GM23338 (cell line): ENCODE data around the gene PGBD5. TPM values are rescaled to one million over a fixed set of nuclear protein-coding genes. Genes with fewer than 3 reads are reported as not detected.

ENCODE experiments used
- ATAC-seq: fragments of 200-7000 bp; cut with Tn5 transposase; 3 replicates; pipeline ENCODE4 v1.9.1; 2020
- DNase-seq: peaks from one replicate; pipeline ENCODE4 v3.0.0-alpha.2; 2015; ENCODE audit warnings: low spot score
- H2AFZ ChIP-seq: fragments of 200-600 bp; sonication (generic); 2 replicates; pipeline ENCODE4 v1.8.0; 2016; ENCODE audit warnings: antibody characterized with exemption, mild to moderate bottlenecking, moderate library complexity
- H3F3A ChIP-seq: fragments of 200-600 bp; sonication (generic); replicated peaks from 2 replicates; pipeline ENCODE4 v1.8.0; 2017; ENCODE audit warnings: antibody characterized with exemption, mixed run types, low read depth
- H3K27ac ChIP-seq: fragments of 200-600 bp; sonication (generic); 2 replicates; pipeline ENCODE4 v1.6.1; 2016; ENCODE audit warnings: low read depth
- H3K27me3 ChIP-seq: fragments of 200-600 bp; sonication (generic); 2 replicates; pipeline ENCODE4 v1.8.0; 2016; ENCODE audit warnings: mild to moderate bottlenecking, mixed run types, moderate library complexity; ENCODE audit not compliant: insufficient read depth
- H3K36me3 ChIP-seq: fragments of 200-600 bp; sonication (generic); 2 replicates; pipeline ENCODE4 v1.8.0; 2016; ENCODE audit warnings: mild to moderate bottlenecking; ENCODE audit not compliant: insufficient read depth
- H3K4me1 ChIP-seq: fragments of 200-600 bp; sonication (generic); 2 replicates; pipeline ENCODE4 v1.8.0; 2016; ENCODE audit warnings: mild to moderate bottlenecking, moderate library complexity; ENCODE audit not compliant: insufficient read depth
- H3K4me2 ChIP-seq: fragments of 200-600 bp; sonication (generic); 2 replicates; pipeline ENCODE4 v1.7.1; 2017; ENCODE audit warnings: mixed run types
- H3K4me3 ChIP-seq: fragments of 200-600 bp; sonication (generic); 2 replicates; pipeline ENCODE4 v1.6.1; 2016; ENCODE audit warnings: mixed run types
- H3K79me2 ChIP-seq: fragments of 200-600 bp; sonication (generic); replicated peaks from 2 replicates; pipeline ENCODE4 v1.8.0; 2017; ENCODE audit warnings: mild to moderate bottlenecking; ENCODE audit not compliant: insufficient read depth
- H3K9me2 ChIP-seq: fragments of 200-600 bp; sonication (generic); 2 replicates; pipeline ENCODE4 v1.8.0; 2017; ENCODE audit not compliant: insufficient read depth
- H4K20me1 ChIP-seq: fragments of 200-600 bp; sonication (generic); replicated peaks from 2 replicates; pipeline ENCODE4 v1.8.0; 2017; ENCODE audit warnings: mild to moderate bottlenecking; ENCODE audit not compliant: insufficient read depth
- H3K27ac Mint-ChIP-seq: 2 replicates; pipeline ENCODE4 v1.8.0; 2020; ENCODE audit warnings: inconsistent platforms, mild to moderate bottlenecking, moderate library complexity, mixed read lengths
- H3K27me3 Mint-ChIP-seq: 3 replicates; pipeline ENCODE4 v1.8.0; 2022; ENCODE audit warnings: low read depth, mild to moderate bottlenecking, moderate library complexity, mixed read lengths, inconsistent platforms; ENCODE audit not compliant: insufficient read depth, poor library complexity
- H3K36me3 Mint-ChIP-seq: 3 replicates; pipeline ENCODE4 v1.8.0; 2021; ENCODE audit warnings: low read depth, mild to moderate bottlenecking, inconsistent platforms, moderate library complexity, mixed read lengths
- H3K4me1 Mint-ChIP-seq: 3 replicates; pipeline ENCODE4 v1.8.0; 2020; ENCODE audit warnings: mild to moderate bottlenecking, inconsistent platforms, mixed read lengths
- H3K4me3 Mint-ChIP-seq: 3 replicates; pipeline ENCODE4 v1.8.0; 2021; ENCODE audit warnings: moderate library complexity, mild to moderate bottlenecking, inconsistent platforms, mixed read lengths
- H3K9me3 Mint-ChIP-seq: 3 replicates; pipeline ENCODE4 v1.8.0; 2020; ENCODE audit warnings: moderate library complexity, mild to moderate bottlenecking, inconsistent platforms, mixed read lengths
- CREB1 ChIP-seq: fragments of 250-450 bp; sonication (Bioruptor Pico); IDR thresholded peaks from 2 replicates; pipeline ENCODE4 v1.5.0; 2020; ENCODE audit warnings: low read depth, mild to moderate bottlenecking, moderate library complexity
- EZH2phosphoT487 ChIP-seq: fragments of 200-600 bp; sonication (generic); IDR thresholded peaks from one replicate; pipeline ENCODE4 v1.8.1; 2018; ENCODE audit warnings: antibody characterized with exemption; ENCODE audit not compliant: unreplicated experiment
- JUNB ChIP-seq: IDR thresholded peaks from one replicate; pipeline ENCODE4 v1.6.1; 2016; ENCODE audit warnings: antibody characterized with exemption; ENCODE audit not compliant: unreplicated experiment
- NANOG ChIP-seq: IDR thresholded peaks from 2 replicates; pipeline ENCODE4 v1.6.1; 2016; ENCODE audit warnings: antibody characterized with exemption, borderline replicate concordance
- POLR2AphosphoS5 ChIP-seq: IDR thresholded peaks from 2 replicates; pipeline ENCODE4 v1.6.1; 2016; ENCODE audit warnings: antibody characterized with exemption, low read depth
- ZNF331 ChIP-seq: fragments of 250-450 bp; sonication (Bioruptor Pico); IDR thresholded peaks from 2 replicates; pipeline ENCODE4 v1.5.0; 2020; ENCODE audit warnings: low read depth, mild to moderate bottlenecking, moderate library complexity
- polyA plus RNA-seq: library from polyadenylated mRNA; unstranded; fragments of >200 nt; fragmentation: Nextera tagmentation; extraction: Ambion mirVana; gene quantifications from 2 replicates; pipeline ENCODE4 v1.2.1, GENCODE V29; 2016
- total RNA-seq: library from RNA; depleted of rRNA; stranded (reverse); fragments of >200 nt; shearing (Covaris generic); gene quantifications from 2 replicates; pipeline ENCODE4 v1.2.3, GENCODE V29; 2014
- TF ChIP-seq, protein P1 (sequence below), 2 experiments: fragments of 200-600 bp in 1 of 2; sonication (generic) in 1 of 2; conservative IDR thresholded peaks; 2 replicates each; pipeline versions ENCODE4 v1.5.1 to v1.6.1; 2016 to 2017; ENCODE audit warnings: antibody characterized with exemption in 2 of 2, low read depth in 2 of 2, mild to moderate bottlenecking in 2 of 2, moderate library complexity in 1 of 2
- TF ChIP-seq, protein P2 (sequence below): IDR thresholded peaks from 2 replicates; pipeline ENCODE4 v1.6.1; 2016; ENCODE audit warnings: antibody characterized with exemption

Gene PGBD5
- total and polyA plus RNA-seq, 2 experiments from 2014 or later = 3.4 to 16.6 TPM

DNA sequence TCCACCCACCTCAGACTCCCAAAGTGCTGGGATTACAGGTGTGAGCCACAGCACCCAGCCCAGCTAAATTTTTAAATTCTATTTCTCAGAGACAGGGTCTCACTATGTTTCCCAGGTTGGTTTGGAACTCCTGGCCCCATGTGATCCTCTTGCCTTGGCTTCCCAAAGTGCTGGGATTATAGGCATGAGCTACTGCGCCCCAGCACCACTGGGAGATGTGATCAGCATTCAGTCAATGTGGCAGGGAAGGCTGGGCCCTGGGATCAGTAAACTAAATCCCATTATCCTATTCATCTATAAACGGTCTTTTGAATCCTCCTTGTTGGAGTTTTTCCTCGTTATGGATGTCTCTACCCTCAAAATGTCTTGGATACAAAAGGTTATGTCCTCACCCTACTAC lies 113.5 kb downstream of the PGBD5 start (continued):
- no peak for TF ChIP-seq EZH2phosphoT487
- TF ChIP-seq POLR2AphosphoS5 = no peak

DNA sequence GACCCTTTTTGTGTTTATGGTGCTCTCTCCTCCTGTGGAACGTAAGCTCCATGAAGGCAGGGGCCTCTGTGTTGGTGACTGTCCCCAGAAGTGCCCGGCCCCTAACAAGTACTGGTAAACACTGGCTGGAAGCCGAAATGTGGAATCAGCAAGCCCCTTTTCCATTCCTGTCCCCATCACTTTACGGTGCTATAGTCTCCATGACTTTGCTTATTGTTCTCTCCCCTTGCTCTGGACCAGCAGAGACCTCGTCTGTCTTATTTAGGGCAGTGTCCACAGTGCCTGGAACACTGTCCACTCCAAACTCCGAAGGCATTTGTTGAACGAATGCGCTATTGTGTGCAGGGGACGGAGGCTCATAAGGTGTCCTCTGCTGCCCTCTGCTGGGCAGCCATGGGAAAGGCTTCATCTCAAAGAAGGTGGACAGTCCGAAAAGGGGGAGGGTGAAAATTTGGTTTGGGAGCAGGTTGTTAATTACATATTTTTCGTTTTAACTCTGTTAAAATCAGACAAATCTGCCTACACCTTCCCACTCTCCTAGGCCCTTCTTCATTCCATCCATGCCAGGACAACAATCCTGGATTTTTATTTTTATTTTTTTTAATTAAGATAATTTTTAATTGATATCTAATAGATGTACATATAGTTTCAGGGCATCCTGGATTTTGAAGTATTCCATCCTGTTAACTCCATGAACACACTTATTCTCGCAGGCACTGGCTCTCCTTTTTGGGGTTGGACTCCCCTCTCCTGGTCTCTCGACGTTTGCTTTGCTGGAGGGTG lies 115.6 kb downstream of the PGBD5 start:
- Histone ChIP-seq H3K9me2 (no peaks in the 10 kb centered on the region), H3F3A (no peaks in the 10 kb centered on the region), H4K20me1 (no peaks in the 10 kb centered on the region), H3K79me2 (no peaks in the 10 kb centered on the region), H3K27me3 (no peaks in the 10 kb centered on the region), H3K4me1 (no peaks in the 10 kb centered on the region), H3K4me3 (no peak overlapping the region), H2AFZ (peak overlapping the region; percentile 60), H3K27ac (no peak overlapping the region), H3K36me3 (no peaks in the 10 kb centered on the region), H3K4me2 (no peak overlapping the region)
- ATAC-seq (peak; percentile 86), DNase-seq (peak; percentile 84)
- Mint-ChIP-seq H3K4me1 (peaks cover 12% of the 10 kb centered on the region), H3K27ac (no peak overlapping the region), H3K27me3 (peaks cover 4% of the 10 kb centered on the region), H3K9me3 (no peaks in the 10 kb centered on the region; the same call in 2 of the 3 replicates), H3K4me3 (no peak overlapping the region), H3K36me3 (no peaks in the 10 kb centered on the region)
- no peak for TF ChIP-seq CREB1 (CRISPR knock-in tag)
- no peak for TF ChIP-seq ZNF331 (CRISPR knock-in tag)
- TF ChIP-seq, protein P1, sequence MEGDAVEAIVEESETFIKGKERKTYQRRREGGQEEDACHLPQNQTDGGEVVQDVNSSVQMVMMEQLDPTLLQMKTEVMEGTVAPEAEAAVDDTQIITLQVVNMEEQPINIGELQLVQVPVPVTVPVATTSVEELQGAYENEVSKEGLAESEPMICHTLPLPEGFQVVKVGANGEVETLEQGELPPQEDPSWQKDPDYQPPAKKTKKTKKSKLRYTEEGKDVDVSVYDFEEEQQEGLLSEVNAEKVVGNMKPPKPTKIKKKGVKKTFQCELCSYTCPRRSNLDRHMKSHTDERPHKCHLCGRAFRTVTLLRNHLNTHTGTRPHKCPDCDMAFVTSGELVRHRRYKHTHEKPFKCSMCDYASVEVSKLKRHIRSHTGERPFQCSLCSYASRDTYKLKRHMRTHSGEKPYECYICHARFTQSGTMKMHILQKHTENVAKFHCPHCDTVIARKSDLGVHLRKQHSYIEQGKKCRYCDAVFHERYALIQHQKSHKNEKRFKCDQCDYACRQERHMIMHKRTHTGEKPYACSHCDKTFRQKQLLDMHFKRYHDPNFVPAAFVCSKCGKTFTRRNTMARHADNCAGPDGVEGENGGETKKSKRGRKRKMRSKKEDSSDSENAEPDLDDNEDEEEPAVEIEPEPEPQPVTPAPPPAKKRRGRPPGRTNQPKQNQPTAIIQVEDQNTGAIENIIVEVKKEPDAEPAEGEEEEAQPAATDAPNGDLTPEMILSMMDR (conservative IDR thresholded peaks at IDR 0.05; ENCODE audit: low read depth in 2 of 2) = peak; percentile 94 to 97
- no peak for TF ChIP-seq JUNB

DNA sequence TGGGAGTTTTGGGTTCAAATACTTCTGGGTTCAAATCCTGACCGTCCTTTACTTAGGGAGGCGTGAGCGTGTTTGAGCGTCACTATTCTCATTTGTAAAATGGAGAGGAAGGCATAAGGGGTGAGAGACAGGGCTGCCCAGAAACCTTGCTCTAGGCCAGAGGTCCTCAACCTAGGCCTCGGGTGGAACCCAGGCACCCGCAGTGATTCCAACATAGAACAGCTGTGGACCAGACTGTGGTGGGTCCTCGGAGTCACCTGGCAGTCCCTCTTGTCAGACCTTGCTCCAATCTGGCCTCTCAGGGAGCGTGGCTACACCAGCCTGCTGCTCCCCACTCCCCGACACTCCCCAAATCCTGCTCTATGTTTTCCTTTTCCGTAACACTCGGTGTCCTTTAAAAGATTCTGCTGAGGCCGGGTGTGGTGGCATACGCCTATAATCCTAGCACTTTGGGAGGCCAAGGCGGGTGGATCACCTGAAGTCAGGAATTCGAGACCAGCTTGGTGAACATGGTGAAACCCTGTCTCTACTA lies 116.4 kb downstream of the PGBD5 start:
- Mint-ChIP-seq H3K4me1 (peaks cover 10% of the 10 kb centered on the region; the same call in 2 of the 3 replicates), H3K27ac (no peak overlapping the region), H3K36me3 (no peaks in the 10 kb centered on the region), H3K4me3 (no peak overlapping the region), H3K9me3 (no peaks in the 10 kb centered on the region; the same call in 2 of the 3 replicates), H3K27me3 (peaks cover 8% of the 10 kb centered on the region)
- Histone ChIP-seq H3K36me3 (no peaks in the 10 kb centered on the region), H3K4me2 (no peak overlapping the region), H3F3A (no peaks in the 10 kb centered on the region), H3K27ac (no peak overlapping the region), H3K4me1 (no peaks in the 10 kb centered on the region), H2AFZ (peak overlapping the region; percentile 60), H4K20me1 (no peaks in the 10 kb centered on the region), H3K9me2 (no peaks in the 10 kb centered on the region), H3K4me3 (no peak overlapping the region), H3K79me2 (no peaks in the 10 kb centered on the region), H3K27me3 (no peaks in the 10 kb centered on the region)
- TF ChIP-seq CREB1 (CRISPR knock-in tag) (no peak), NANOG (no peak)
- TF ChIP-seq, protein P2, sequence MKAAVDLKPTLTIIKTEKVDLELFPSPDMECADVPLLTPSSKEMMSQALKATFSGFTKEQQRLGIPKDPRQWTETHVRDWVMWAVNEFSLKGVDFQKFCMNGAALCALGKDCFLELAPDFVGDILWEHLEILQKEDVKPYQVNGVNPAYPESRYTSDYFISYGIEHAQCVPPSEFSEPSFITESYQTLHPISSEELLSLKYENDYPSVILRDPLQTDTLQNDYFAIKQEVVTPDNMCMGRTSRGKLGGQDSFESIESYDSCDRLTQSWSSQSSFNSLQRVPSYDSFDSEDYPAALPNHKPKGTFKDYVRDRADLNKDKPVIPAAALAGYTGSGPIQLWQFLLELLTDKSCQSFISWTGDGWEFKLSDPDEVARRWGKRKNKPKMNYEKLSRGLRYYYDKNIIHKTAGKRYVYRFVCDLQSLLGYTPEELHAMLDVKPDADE = no peak
- ATAC-seq (no peak), DNase-seq (no peak)
